Peyer's patch (tissue), 4 donors: ENCODE measurements around the gene VPREB1. TPM values are rescaled to one million over a fixed set of nuclear protein-coding genes. Genes with fewer than 3 reads are reported as not detected.

Source experiments
- DNase-seq, 3 donors: peaks; one replicate each; pipeline ENCODE4 v3.0.0-alpha.2; 2017 to 2019
- H3K27ac ChIP-seq, 4 donors: fragments of 200-600 bp; sonication (generic); one replicate each; pipeline ENCODE4 v1.5.1; 2016 to 2019
- H3K27me3 ChIP-seq, 2 donors: fragments of 200-600 bp; sonication (generic); one replicate each; pipeline ENCODE4 v1.5.1; 2019
- H3K36me3 ChIP-seq, 3 donors: fragments of 200-600 bp; sonication (generic); one replicate each; pipeline ENCODE4 v1.5.1; 2016 to 2019
- H3K4me1 ChIP-seq, 4 donors: fragments of 200-600 bp; sonication (generic); one replicate each; pipeline ENCODE4 v1.5.1; 2016 to 2019
- H3K4me3 ChIP-seq, 4 donors: fragments of 200-600 bp; sonication (generic); 1 replicate in 3 of 4; 2 replicates in 1 of 4; pipeline ENCODE4 v1.5.1; 2016 to 2019; ENCODE audit warnings: mild to moderate bottlenecking in 1 of 4
- H3K9me3 ChIP-seq, 4 donors: fragments of 200-600 bp; sonication (generic); one replicate each; pipeline ENCODE4 v1.5.1; 2016 to 2019; ENCODE audit warnings: mild to moderate bottlenecking in 1 of 4
- POLR2A ChIP-seq, 2 donors: fragments of 450-650 bp; IDR thresholded peaks; one replicate each; pipeline ENCODE4 v1.5.1; 2017; ENCODE audit warnings: antibody characterized with exemption in 2 of 2, mild to moderate bottlenecking in 2 of 2, moderate library complexity in 2 of 2
- total RNA-seq, 4 donors: library from RNA; depleted of rRNA; stranded (reverse); fragments of >200 nt; gene quantifications; one replicate each; pipeline ENCODE4 v1.1.0, GENCODE V29; 2016
- TF ChIP-seq, protein P1 (sequence below), 6 experiments: fragments of 450-650 bp in 4 of 6; fragments of 200-600 bp in 2 of 6; sonication (generic) in 1 of 6; IDR thresholded peaks; one replicate each; pipeline ENCODE4 v1.5.1; 2017 to 2019; ENCODE audit warnings: antibody characterized with exemption in 6 of 6, mild to moderate bottlenecking in 3 of 6, moderate library complexity in 1 of 6

Gene VPREB1
- total RNA-seq, 4 donors from 2014 or later = not detected

- Histone ChIP-seq H3K9me3 (no peaks in the 10 kb centered on the region), H3K36me3 (no peaks in the 10 kb centered on the region), H3K27ac (no peak overlapping the region), H3K4me3 (no peak overlapping the region), H3K4me1 (no peaks in the 10 kb centered on the region), H3K27me3 (no peaks in the 10 kb centered on the region)
- DNase-seq = no peak
- TF ChIP-seq, protein P1, sequence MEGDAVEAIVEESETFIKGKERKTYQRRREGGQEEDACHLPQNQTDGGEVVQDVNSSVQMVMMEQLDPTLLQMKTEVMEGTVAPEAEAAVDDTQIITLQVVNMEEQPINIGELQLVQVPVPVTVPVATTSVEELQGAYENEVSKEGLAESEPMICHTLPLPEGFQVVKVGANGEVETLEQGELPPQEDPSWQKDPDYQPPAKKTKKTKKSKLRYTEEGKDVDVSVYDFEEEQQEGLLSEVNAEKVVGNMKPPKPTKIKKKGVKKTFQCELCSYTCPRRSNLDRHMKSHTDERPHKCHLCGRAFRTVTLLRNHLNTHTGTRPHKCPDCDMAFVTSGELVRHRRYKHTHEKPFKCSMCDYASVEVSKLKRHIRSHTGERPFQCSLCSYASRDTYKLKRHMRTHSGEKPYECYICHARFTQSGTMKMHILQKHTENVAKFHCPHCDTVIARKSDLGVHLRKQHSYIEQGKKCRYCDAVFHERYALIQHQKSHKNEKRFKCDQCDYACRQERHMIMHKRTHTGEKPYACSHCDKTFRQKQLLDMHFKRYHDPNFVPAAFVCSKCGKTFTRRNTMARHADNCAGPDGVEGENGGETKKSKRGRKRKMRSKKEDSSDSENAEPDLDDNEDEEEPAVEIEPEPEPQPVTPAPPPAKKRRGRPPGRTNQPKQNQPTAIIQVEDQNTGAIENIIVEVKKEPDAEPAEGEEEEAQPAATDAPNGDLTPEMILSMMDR (IDR thresholded peaks at IDR 0.05) = no peak
- TF ChIP-seq POLR2A (IDR thresholded peaks at IDR 0.05) = no peak
Measured at GRCh38 chr22:22237521-22237920, 7.1 kb upstream of the VPREB1 start.

DNA sequence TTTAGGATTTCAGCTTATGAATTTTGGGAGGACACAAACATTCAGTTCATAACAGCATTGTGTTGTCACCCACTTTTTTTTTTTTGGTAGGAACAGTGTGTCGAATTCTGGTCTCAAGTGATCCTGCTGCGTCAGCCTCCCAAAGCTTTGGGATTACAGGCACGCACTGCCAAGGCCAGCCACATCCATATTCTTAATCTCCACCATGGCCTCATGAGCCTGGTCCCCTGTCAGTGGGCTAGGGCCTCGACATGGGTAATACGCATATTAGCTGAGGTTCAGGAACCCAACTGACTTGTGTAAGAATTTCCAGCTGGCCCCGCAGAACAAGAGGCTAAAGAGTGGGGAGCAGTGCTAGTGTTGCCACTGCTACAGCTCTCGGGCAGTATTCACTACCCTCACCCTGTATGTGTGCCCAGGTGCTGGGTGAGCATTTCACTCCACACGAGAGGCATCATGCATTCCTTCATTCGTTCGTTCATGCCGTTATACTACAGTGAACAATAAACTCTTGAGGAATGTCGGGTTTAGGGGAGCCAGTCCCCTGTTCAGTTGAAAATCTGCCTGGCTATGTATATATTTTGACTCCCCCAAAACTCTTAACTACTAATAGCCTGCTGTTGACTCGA is 5.2 kb upstream of the VPREB1 start:
- no peak for DNase-seq
- no peaks in the 10 kb centered on the region for H3K9me3 ChIP-seq
- no peak overlapping the region for H3K27ac ChIP-seq
- H3K4me3 ChIP-seq = no peak overlapping the region
- TF ChIP-seq, protein P1 (IDR thresholded peaks at IDR 0.05) = no peak
- no peak for TF ChIP-seq POLR2A (IDR thresholded peaks at IDR 0.05)
- peaks cover 0 to 5% (median 2%) of the 10 kb centered on the region in 4 donors for H3K4me1 ChIP-seq
- no peaks in the 10 kb centered on the region for H3K27me3 ChIP-seq
- no peaks in the 10 kb centered on the region for H3K36me3 ChIP-seq

DNA sequence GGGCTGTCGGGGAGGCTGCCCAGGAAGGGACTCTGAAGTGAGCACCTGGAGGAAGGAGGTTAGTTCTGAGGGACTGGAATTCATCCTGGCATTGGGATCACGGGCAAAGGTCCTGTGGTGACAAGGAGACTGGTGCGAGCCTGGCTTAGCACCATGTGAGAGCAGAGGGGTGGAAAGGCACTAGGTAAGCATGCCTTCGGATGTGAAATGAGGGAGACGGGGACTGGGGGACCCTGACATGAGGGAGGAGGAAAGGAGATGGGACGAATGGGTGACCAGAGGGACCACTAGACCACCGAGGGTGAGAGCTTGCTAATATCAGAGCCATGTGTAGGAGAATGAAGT is 3.1 kb upstream of the VPREB1 start:
- no peak overlapping the region for H3K4me3 ChIP-seq
- no peak overlapping the region for H3K27ac ChIP-seq
- no peaks in the 10 kb centered on the region for H3K36me3 ChIP-seq
- TF ChIP-seq POLR2A (IDR thresholded peaks at IDR 0.05) = no peak
- TF ChIP-seq, protein P1 (IDR thresholded peaks at IDR 0.05) = no peak
- DNase-seq = no peak
- peaks cover 0 to 8% (median 2%) of the 10 kb centered on the region in 4 donors for H3K4me1 ChIP-seq
- no peaks in the 10 kb centered on the region for H3K27me3 ChIP-seq
- no peaks in the 10 kb centered on the region for H3K9me3 ChIP-seq

- Histone ChIP-seq H3K27me3 (no peaks in the 10 kb centered on the region), H3K27ac (no peak overlapping the region), H3K36me3 (no peaks in the 10 kb centered on the region), H3K4me3 (no peak overlapping the region), H3K4me1 (peaks cover 0 to 8% (median 2%) of the 10 kb centered on the region in 4 donors), H3K9me3 (no peaks in the 10 kb centered on the region)
- TF ChIP-seq, protein P1 (IDR thresholded peaks at IDR 0.05) = no peak
- no peak for TF ChIP-seq POLR2A (IDR thresholded peaks at IDR 0.05)
- DNase-seq = no peak
Measured at GRCh38 chr22:22242488-22242887, 2.1 kb upstream of the VPREB1 start.

DNA sequence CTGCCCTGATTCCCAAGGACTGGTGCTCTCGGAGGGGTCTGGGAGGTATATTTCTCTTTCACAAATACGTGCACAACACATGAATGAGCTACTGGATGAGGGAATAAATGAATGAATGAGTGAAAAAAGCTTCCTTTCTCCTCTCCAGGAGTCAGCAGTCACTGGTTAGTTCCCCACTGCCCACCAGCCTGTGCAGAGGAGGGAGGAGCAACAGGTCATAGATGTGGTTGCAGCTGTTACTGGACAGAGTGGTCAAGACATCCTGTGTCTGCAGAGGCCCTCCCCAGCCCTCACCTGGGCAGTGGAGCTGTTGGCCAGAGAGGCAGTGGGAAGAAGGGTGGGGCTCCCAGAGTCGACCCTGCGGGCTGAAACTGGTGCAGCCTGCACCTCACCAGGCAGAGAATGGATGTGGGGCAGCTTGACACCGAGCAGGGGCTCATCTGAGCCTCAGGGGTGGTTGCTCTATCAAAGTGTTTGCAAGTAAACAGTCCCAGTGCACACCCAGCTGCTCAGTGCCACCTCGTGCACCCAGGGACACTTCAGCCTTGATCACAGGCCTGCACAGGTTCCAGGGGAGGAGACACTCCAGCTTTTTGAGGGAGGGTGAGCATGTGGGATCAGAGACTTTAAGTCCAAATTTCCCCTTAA is 1.4 kb upstream of the VPREB1 start:
- Histone ChIP-seq H3K4me1 (peaks cover 0 to 8% (median 2%) of the 10 kb centered on the region in 4 donors), H3K27me3 (no peaks in the 10 kb centered on the region), H3K9me3 (no peaks in the 10 kb centered on the region), H3K36me3 (no peaks in the 10 kb centered on the region), H3K4me3 (no peak overlapping the region), H3K27ac (no peak overlapping the region)
- TF ChIP-seq POLR2A (IDR thresholded peaks at IDR 0.05) = no peak
- TF ChIP-seq, protein P1 (IDR thresholded peaks at IDR 0.05) = no peak
- no peak for DNase-seq
